NB4 (cell line): ENCODE data around the gene C1QTNF6.

Experiments
- MYC ChIP-seq: IDR thresholded peaks from 2 replicates; pipeline ENCODE4 v1.6.1; 2011; ENCODE audit warnings: low read depth, low read length
- TF ChIP-seq, protein P1 (sequence below): IDR thresholded peaks from one replicate; pipeline ENCODE4 v1.5.1; 2012; ENCODE audit warnings: low read depth, low read length

GRCh38 chr22:37167981-37168647 is 19.9 kb downstream of the C1QTNF6 start:
- no peak for TF ChIP-seq MYC
- TF ChIP-seq, protein P1, sequence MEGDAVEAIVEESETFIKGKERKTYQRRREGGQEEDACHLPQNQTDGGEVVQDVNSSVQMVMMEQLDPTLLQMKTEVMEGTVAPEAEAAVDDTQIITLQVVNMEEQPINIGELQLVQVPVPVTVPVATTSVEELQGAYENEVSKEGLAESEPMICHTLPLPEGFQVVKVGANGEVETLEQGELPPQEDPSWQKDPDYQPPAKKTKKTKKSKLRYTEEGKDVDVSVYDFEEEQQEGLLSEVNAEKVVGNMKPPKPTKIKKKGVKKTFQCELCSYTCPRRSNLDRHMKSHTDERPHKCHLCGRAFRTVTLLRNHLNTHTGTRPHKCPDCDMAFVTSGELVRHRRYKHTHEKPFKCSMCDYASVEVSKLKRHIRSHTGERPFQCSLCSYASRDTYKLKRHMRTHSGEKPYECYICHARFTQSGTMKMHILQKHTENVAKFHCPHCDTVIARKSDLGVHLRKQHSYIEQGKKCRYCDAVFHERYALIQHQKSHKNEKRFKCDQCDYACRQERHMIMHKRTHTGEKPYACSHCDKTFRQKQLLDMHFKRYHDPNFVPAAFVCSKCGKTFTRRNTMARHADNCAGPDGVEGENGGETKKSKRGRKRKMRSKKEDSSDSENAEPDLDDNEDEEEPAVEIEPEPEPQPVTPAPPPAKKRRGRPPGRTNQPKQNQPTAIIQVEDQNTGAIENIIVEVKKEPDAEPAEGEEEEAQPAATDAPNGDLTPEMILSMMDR, result no peak
